ENCODE measurements around the gene RAB11FIP3.
"Not testable (repeated sequence)": the region's sequence is repeated elsewhere in the genome, so short reads cannot be mapped to it uniquely, and the experiment has no call there.

The RAB11FIP3 gene

GRCh38 chr16:482468-483185, 57.2 kb downstream of the RAB11FIP3 start:
- H3K4me3 ChIP-seq, result no peak overlapping the region
- no peak for TF ChIP-seq CTCF (IDR thresholded peaks at IDR 0.05)
- no peak overlapping the region for H3K27ac ChIP-seq
- no peak for DNase-seq (ENCODE audit: low spot score)

- no peak for TF ChIP-seq CTCF (IDR thresholded peaks at IDR 0.05)
- no peak for DNase-seq (ENCODE audit: low spot score)
- no peak overlapping the region for H3K27ac ChIP-seq
- no peak overlapping the region for H3K4me3 ChIP-seq
Observed at GRCh38 chr16:483341-484075, 58.1 kb downstream of the RAB11FIP3 start.

GRCh38 chr16:489606-490005, 64.2 kb downstream of the RAB11FIP3 start:
- H3K27ac ChIP-seq, result no peak overlapping the region
- H3K4me3 ChIP-seq, result no peak overlapping the region
- no peak for DNase-seq (ENCODE audit: low spot score)
- no peak for TF ChIP-seq CTCF (IDR thresholded peaks at IDR 0.05)

- H3K4me3 ChIP-seq, result no peak overlapping the region
- no peak overlapping the region for H3K27ac ChIP-seq
- no peak for DNase-seq (ENCODE audit: low spot score)
- TF ChIP-seq CTCF (IDR thresholded peaks at IDR 0.05), result no peak
Observed at GRCh38 chr16:490768-491167, 65.3 kb downstream of the RAB11FIP3 start.

- no peak overlapping the region for H3K27ac ChIP-seq
- no peak overlapping the region for H3K4me3 ChIP-seq
- TF ChIP-seq CTCF (IDR thresholded peaks at IDR 0.05), result no peak
- no peak for DNase-seq (ENCODE audit: low spot score)
Observed at GRCh38 chr16:491220-491919, 65.9 kb downstream of the RAB11FIP3 start.

GRCh38 chr16:492211-492875, 66.9 kb downstream of the RAB11FIP3 start:
- no peak for TF ChIP-seq CTCF (IDR thresholded peaks at IDR 0.05)
- H3K27ac ChIP-seq, result no peak overlapping the region
- no peak overlapping the region for H3K4me3 ChIP-seq
- DNase-seq (ENCODE audit: low spot score), result no peak

GRCh38 chr16:494676-495075, 69.2 kb downstream of the RAB11FIP3 start:
- not testable (repeated sequence) for H3K27ac ChIP-seq; H3K4me3 ChIP-seq; DNase-seq (ENCODE audit: low spot score)

All from coronary artery (tissue), 2 donors.